ENCODE data around the gene CREG2.

- TF ChIP-seq CTCF (IDR thresholded peaks at IDR 0.05) (no peak), POLR2A (IDR thresholded peaks at IDR 0.05) (no peak)
Measured at GRCh38 chr2:101300836-101301235, 86.5 kb downstream of the CREG2 start.

All from esophagus squamous epithelium (tissue), 4 donors.